Ishikawa (cell line): ENCODE data around the gene SLC9B2.

Experiments
- CEBPB ChIP-seq: IDR thresholded peaks from 2 replicates; pipeline ENCODE4 v1.6.1; 2012
- CREB1 ChIP-seq: IDR thresholded peaks from 2 replicates; pipeline ENCODE4 v1.6.1; 2012; ENCODE audit warnings: low read depth
- EGR1 ChIP-seq: IDR thresholded peaks from 2 replicates; pipeline ENCODE4 v1.6.1; 2012
- EP300 ChIP-seq: IDR thresholded peaks from 2 replicates; pipeline ENCODE4 v1.6.1; 2012; ENCODE audit warnings: borderline replicate concordance
- FOXM1 ChIP-seq: IDR thresholded peaks from 2 replicates; pipeline ENCODE4 v1.6.1; 2012; ENCODE audit warnings: low read depth, borderline replicate concordance
- MAX ChIP-seq: IDR thresholded peaks from 2 replicates; pipeline ENCODE4 v1.6.1; 2012
- NFIC ChIP-seq: IDR thresholded peaks from 2 replicates; pipeline ENCODE4 v1.6.1; 2012
- RAD21 ChIP-seq: IDR thresholded peaks from 2 replicates; pipeline ENCODE4 v1.6.1; 2012; ENCODE audit warnings: low read depth
- REST ChIP-seq: IDR thresholded peaks from 2 replicates; pipeline ENCODE4 v1.6.1; 2012; ENCODE audit warnings: low read depth, mild to moderate bottlenecking
- TAF1 ChIP-seq: IDR thresholded peaks from 2 replicates; pipeline ENCODE4 v1.6.1; 2012; ENCODE audit warnings: low read depth, mild to moderate bottlenecking
- TCF12 ChIP-seq: IDR thresholded peaks from 2 replicates; pipeline ENCODE4 v1.6.1; 2012; ENCODE audit warnings: low read depth
- TEAD4 ChIP-seq: IDR thresholded peaks from 2 replicates; pipeline ENCODE4 v1.6.1; 2012
- USF1 ChIP-seq: IDR thresholded peaks from 2 replicates; pipeline ENCODE4 v1.6.1; 2012
- YY1 ChIP-seq: IDR thresholded peaks from 2 replicates; pipeline ENCODE4 v1.6.1; 2012; ENCODE audit warnings: low read depth
- ZBTB7A ChIP-seq: IDR thresholded peaks from 2 replicates; pipeline ENCODE4 v1.6.1; 2012; ENCODE audit warnings: low read depth

Gene SLC9B2

GRCh38 chr4:103024996-103025395 is 51.6 kb downstream of the SLC9B2 start:
- TF ChIP-seq CEBPB (no peak), YY1 (no peak), CREB1 (no peak), TAF1 (no peak), ZBTB7A (no peak), TEAD4 (no peak), USF1 (no peak), NFIC (no peak), EGR1 (no peak), RAD21 (no peak), EP300 (no peak), TCF12 (no peak)

GRCh38 chr4:103021120-103021519 is 55.4 kb downstream of the SLC9B2 start:
- TF ChIP-seq YY1 = no peak
- no peak for TF ChIP-seq ZBTB7A
- no peak for TF ChIP-seq RAD21
- TF ChIP-seq CEBPB = no peak
- no peak for TF ChIP-seq TEAD4
- no peak for TF ChIP-seq FOXM1
- TF ChIP-seq EGR1 = no peak
- TF ChIP-seq NFIC = no peak
- no peak for TF ChIP-seq USF1

- peak; percentile 51; the same call in 1 of the 2 replicates for TF ChIP-seq USF1
- TF ChIP-seq EP300 = no peak; the same call in 1 of the 2 replicates
- TF ChIP-seq NFIC = no peak; the same call in 1 of the 2 replicates
- no peak for TF ChIP-seq YY1
- TF ChIP-seq TAF1 = peak; percentile 58
- peak; percentile 88 for TF ChIP-seq MAX
- 0 out of 2 replicates have a peak, but pooled peaks have one; percentile 27 for TF ChIP-seq FOXM1
- no peak for TF ChIP-seq RAD21
- peak; percentile 95 for TF ChIP-seq CREB1
- TF ChIP-seq CEBPB = peak; percentile 96
Observed at GRCh38 chr4:103019308-103020124, 57.0 kb downstream of the SLC9B2 start, which contains the start of gene SLC9B1. TSS of gene SLC9B1 (minus strand) at chr4:103019705. CDS start at chr4:102991711, 27,994 bp downstream.

GRCh38 chr4:103018391-103019307 is 57.9 kb downstream of the SLC9B2 start:
- TF ChIP-seq TEAD4 = no peak
- TF ChIP-seq CREB1 = no peak
- TF ChIP-seq RAD21 = no peak
- TF ChIP-seq MAX = no peak
- TF ChIP-seq USF1 = no peak
- no peak for TF ChIP-seq CEBPB

- TF ChIP-seq ZBTB7A (no peak), CEBPB (no peak), FOXM1 (no peak), NFIC (no peak), TAF1 (no peak), EP300 (no peak), USF1 (no peak), CREB1 (no peak), TCF12 (no peak), YY1 (no peak), MAX (no peak), REST (no peak), RAD21 (no peak), TEAD4 (no peak)
Observed at GRCh38 chr4:103012551-103012950, 64.0 kb downstream of the SLC9B2 start.
